ENCODE measurements around the gene BACH2. TPM values are rescaled to one million over a fixed set of nuclear protein-coding genes. Genes with fewer than 3 reads are reported as not detected.

The BACH2 gene
- total RNA-seq, 2 experiments from 2014 or later, result 157 to 170 TPM

DNA sequence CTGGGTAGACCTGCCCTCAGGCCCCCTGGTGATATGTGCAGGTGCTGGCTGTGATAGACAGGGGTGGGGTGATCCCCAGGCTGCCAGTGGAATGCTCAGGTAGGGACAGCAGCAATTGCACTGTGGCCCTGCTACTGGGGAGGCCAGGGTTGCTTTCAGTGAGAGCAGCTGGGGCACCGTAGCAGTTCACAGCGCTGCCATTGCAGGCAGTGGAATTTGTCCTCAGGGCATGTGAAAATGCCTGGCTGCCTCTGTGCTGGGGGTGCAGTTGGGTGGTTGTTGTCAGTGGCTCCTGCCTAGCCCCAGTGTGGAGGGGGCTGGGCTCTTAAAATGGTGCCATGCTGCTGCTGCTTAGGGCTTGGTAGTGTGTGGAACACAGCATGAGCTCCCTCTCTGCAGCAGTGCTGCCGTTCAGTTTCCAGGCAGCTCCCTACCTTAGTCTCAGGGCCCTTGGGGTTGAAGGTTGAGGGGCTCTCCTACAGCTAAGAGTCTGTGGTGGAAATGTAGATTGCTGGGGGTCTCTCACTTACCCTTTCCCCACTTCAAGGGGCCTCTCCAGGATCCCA lies 378.8 kb downstream of the BACH2 start:
- ChIA-PET CTCF (no interaction called here), POLR2A (no interaction called here)

DNA sequence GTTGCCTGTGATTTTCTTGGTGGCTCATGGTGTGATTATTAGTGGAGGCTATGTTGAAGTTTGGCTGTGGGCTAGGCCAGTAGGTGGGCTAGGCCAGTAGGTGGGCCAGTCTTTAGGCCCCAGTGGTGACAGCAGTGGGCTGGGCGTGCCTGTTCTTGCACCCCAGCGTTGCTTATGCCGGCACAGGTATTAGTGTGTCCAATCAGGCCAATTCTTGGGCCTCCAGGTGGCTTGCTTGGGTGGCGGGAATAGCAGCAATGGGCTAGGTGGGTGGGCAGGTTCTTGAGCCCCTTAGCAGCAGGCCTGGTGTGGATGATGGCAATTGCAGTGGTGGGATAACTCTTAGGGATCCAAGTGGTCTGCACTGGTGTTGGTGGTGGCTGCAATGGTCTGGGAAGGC lies 379.4 kb downstream of the BACH2 start:
- H3K9me3 Mint-ChIP-seq, result peaks cover 8% of the 10 kb centered on the region
- TF ChIP-seq, protein P1, sequence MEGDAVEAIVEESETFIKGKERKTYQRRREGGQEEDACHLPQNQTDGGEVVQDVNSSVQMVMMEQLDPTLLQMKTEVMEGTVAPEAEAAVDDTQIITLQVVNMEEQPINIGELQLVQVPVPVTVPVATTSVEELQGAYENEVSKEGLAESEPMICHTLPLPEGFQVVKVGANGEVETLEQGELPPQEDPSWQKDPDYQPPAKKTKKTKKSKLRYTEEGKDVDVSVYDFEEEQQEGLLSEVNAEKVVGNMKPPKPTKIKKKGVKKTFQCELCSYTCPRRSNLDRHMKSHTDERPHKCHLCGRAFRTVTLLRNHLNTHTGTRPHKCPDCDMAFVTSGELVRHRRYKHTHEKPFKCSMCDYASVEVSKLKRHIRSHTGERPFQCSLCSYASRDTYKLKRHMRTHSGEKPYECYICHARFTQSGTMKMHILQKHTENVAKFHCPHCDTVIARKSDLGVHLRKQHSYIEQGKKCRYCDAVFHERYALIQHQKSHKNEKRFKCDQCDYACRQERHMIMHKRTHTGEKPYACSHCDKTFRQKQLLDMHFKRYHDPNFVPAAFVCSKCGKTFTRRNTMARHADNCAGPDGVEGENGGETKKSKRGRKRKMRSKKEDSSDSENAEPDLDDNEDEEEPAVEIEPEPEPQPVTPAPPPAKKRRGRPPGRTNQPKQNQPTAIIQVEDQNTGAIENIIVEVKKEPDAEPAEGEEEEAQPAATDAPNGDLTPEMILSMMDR (IDR thresholded peaks at IDR 0.05), result no peak
- no peak overlapping the region for H3K27ac ChIP-seq (ENCODE audit: low read depth in 1 of 2, low read length in 2 of 2)
- H3K4me1 Mint-ChIP-seq (ENCODE audit: low read depth), result peaks cover 5% of the 10 kb centered on the region
- intact Hi-C loops (cut with DNase I, micrococcal nuclease), result no loop called here
- no peaks in the 10 kb centered on the region for H3K36me3 ChIP-seq (ENCODE audit: insufficient read depth, low read length)
- H3K27me3 Mint-ChIP-seq, result no peaks in the 10 kb centered on the region
- no peak overlapping the region for H3K27ac Mint-ChIP-seq
- H3K9me3 ChIP-seq (ENCODE audit: control insufficient read depth in 1 of 2, insufficient read depth in 1 of 2, low read length in 2 of 2), result peaks cover 18% of the 10 kb centered on the region in 2 experiments
- no peaks in the 10 kb centered on the region for H3K4me1 ChIP-seq (ENCODE audit: insufficient read depth, low read length)
- no peaks in the 10 kb centered on the region for H3K27me3 ChIP-seq (ENCODE audit: control insufficient read depth in 1 of 2, insufficient read depth in 2 of 2, low read length in 2 of 2)
- no peaks in the 10 kb centered on the region for H3K36me3 Mint-ChIP-seq (ENCODE audit: low read depth)
- ATAC-seq (ENCODE audit: poor library complexity) (no peak), DNase-seq (no peak)
- H3K4me3 ChIP-seq (ENCODE audit: low read length), result no peak overlapping the region
- POLR2A ChIA-PET, result no interaction called here
- H3K4me3 Mint-ChIP-seq, result no peak overlapping the region
- CTCF ChIA-PET, result no interaction called here

More for the DNA sequence above, 378.8 kb downstream of the BACH2 start:
- no peak for DNase-seq
- Mint-ChIP-seq H3K4me3 (no peak overlapping the region), H3K36me3 (ENCODE audit: low read depth) (no peaks in the 10 kb centered on the region), H3K9me3 (peaks cover 8% of the 10 kb centered on the region), H3K27me3 (no peaks in the 10 kb centered on the region), H3K27ac (no peak overlapping the region), H3K4me1 (ENCODE audit: low read depth) (peaks cover 5% of the 10 kb centered on the region)
- Histone ChIP-seq H3K4me1 (ENCODE audit: insufficient read depth, low read length) (no peaks in the 10 kb centered on the region), H3K9me3 (ENCODE audit: control insufficient read depth in 1 of 2, insufficient read depth in 1 of 2, low read length in 2 of 2) (peaks cover 18% of the 10 kb centered on the region in 2 experiments), H3K27me3 (ENCODE audit: control insufficient read depth in 1 of 2, insufficient read depth in 2 of 2, low read length in 2 of 2) (no peaks in the 10 kb centered on the region), H3K4me3 (ENCODE audit: low read length) (no peak overlapping the region), H3K36me3 (ENCODE audit: insufficient read depth, low read length) (no peaks in the 10 kb centered on the region), H3K27ac (ENCODE audit: low read depth in 1 of 2, low read length in 2 of 2) (no peak overlapping the region)
- ATAC-seq (ENCODE audit: poor library complexity), result no peak
- intact Hi-C loops (cut with DNase I, micrococcal nuclease), result no loop called here
- TF ChIP-seq, protein P1 (IDR thresholded peaks at IDR 0.05), result no peak

DNA sequence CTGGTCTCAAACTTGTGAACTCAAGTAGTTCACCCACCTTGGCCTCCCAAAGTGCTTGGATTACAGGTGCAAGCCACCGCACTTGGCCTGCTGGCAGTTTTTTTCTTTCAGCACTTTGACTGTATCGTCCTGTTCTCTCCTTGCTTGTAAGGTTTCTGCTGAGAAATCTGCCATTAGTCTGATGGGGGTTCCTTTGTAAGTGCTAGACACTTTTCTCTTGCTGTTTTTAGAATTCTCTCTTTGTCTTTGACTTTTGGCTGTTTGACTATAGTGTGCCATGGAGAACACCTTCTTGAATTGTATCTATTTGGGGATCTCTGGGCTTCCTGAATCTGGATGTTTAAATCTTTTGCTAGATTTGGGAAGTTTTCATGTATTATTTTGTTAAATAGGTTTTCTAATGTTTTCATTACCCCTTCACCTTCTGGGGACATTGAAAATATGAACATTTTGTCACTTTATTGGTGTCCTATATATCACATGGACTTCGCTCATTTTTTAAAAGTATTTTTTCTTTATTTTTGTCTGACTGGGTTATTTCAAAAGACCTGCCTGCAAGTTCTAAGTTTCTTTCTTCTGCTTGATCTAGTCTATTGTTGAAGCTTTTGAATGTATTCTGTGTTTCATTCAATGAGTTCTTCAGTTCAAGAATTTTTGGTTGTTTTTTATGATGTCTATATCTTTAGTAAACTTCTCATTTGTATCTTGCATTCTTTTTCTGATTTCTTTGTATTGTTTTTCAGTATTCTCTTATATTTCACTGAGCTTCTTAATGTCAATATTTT lies 380.3 kb downstream of the BACH2 start:
- Mint-ChIP-seq H3K36me3 (ENCODE audit: low read depth) (no peaks in the 10 kb centered on the region), H3K27me3 (no peaks in the 10 kb centered on the region), H3K4me3 (no peak overlapping the region), H3K4me1 (ENCODE audit: low read depth) (peaks cover 5% of the 10 kb centered on the region), H3K9me3 (peaks cover 8% of the 10 kb centered on the region), H3K27ac (no peak overlapping the region)
- TF ChIP-seq, protein P1 (IDR thresholded peaks at IDR 0.05), result no peak
- Histone ChIP-seq H3K27me3 (ENCODE audit: control insufficient read depth in 1 of 2, insufficient read depth in 2 of 2, low read length in 2 of 2) (no peaks in the 10 kb centered on the region), H3K4me1 (ENCODE audit: insufficient read depth, low read length) (no peaks in the 10 kb centered on the region), H3K36me3 (ENCODE audit: insufficient read depth, low read length) (no peaks in the 10 kb centered on the region), H3K9me3 (ENCODE audit: control insufficient read depth in 1 of 2, insufficient read depth in 1 of 2, low read length in 2 of 2) (peaks cover 18% of the 10 kb centered on the region in 2 experiments), H3K27ac (ENCODE audit: low read depth in 1 of 2, low read length in 2 of 2) (no peak overlapping the region), H3K4me3 (ENCODE audit: low read length) (no peak overlapping the region)
- DNase-seq (no peak), ATAC-seq (ENCODE audit: poor library complexity) (no peak)
- intact Hi-C loops (cut with DNase I, micrococcal nuclease), result no loop called here
- POLR2A ChIA-PET, result no interaction called here
- CTCF ChIA-PET, result no interaction called here
